HepG2 (cell line): ENCODE results near the gene PHF23. TPM values are rescaled to one million over a fixed set of nuclear protein-coding genes. Genes with fewer than 3 reads are reported as not detected.

ENCODE experiments used
- ATAC-seq: fragments of 200-7000 bp; cut with Tn5 transposase; 3 replicates; pipeline ENCODE4 v1.9.1; 2020; ENCODE audit warnings: mild to moderate bottlenecking, moderate library complexity
- BruUV-seq: library from RNA; stranded (reverse); fragments of 400-500 nt; replicated peaks from 2 replicates; lab custom pipeline; 2021; lab: Mats Ljungman, UMichigan
- CTCF ChIA-PET: fragments of 300-600 bp; formaldehyde crosslinking; extraction: SDS; loops from one replicate; lab custom pipeline; 2021; ENCODE audit warnings: low total read pairs, inconsistent platforms, low intra/inter-chr PET ratio; lab: Yijun Ruan, JAX
- POLR2A ChIA-PET: fragments of 350-600 bp; sonication (Branson Sonifier 250); formaldehyde crosslinking; loops from one replicate; lab custom pipeline; 2020; ENCODE audit warnings: antibody characterized with exemption, inconsistent platforms; lab: Yijun Ruan, JAX
- DNase-seq: peaks from one replicate; pipeline ENCODE4 v3.0.0-alpha.2; 2015; ENCODE audit warnings: low spot score
- FAIRE-seq: peaks from 3 replicates; lab custom pipeline; 2011; peaks lifted over from hg19 to GRCh38; lab: Jason Lieb, UNC
- H2AFZ ChIP-seq: one replicate; pipeline ENCODE4 v1.6.1; 2011; ENCODE audit warnings: low read length, inconsistent platforms
- H3K27ac ChIP-seq: fragments of 300-600 bp; 3 replicates; pipeline ENCODE4 v1.8.0; 2011; ENCODE audit warnings: mixed run types, mild to moderate bottlenecking, mixed read lengths, low read length, inconsistent platforms; ENCODE audit not compliant: insufficient read depth; ENCODE audit errors: extremely low read length
- H3K27me3 ChIP-seq, 2 experiments: fragments of 200-600 bp in 1 of 2; 2 replicates in 1 of 2; 3 replicates in 1 of 2; pipeline versions ENCODE4 v1.6.0 to v1.8.0; 2011; ENCODE audit warnings: low read length in 2 of 2, mild to moderate bottlenecking in 2 of 2, moderate library complexity in 2 of 2, inconsistent platforms in 1 of 2; ENCODE audit not compliant: insufficient read depth in 2 of 2, control insufficient read depth in 1 of 2
- H3K36me3 ChIP-seq, 2 experiments: fragments of 200-600 bp in 1 of 2; replicated peaks in 1 of 2; 2 replicates in 1 of 2; 3 replicates in 1 of 2; pipeline versions ENCODE4 v1.5.1 to v1.8.0; 2011; ENCODE audit warnings: low read length in 2 of 2, inconsistent platforms in 1 of 2; ENCODE audit not compliant: insufficient read depth in 2 of 2, control insufficient read depth in 1 of 2
- H3K4me1 ChIP-seq: 2 replicates; pipeline ENCODE4 v1.5.1; 2012; ENCODE audit warnings: low read length, inconsistent platforms; ENCODE audit not compliant: insufficient read depth
- H3K4me2 ChIP-seq: 2 replicates; pipeline ENCODE4 v1.6.0; 2011; ENCODE audit warnings: low read depth, low read length, inconsistent platforms
- H3K4me3 ChIP-seq, 3 experiments: fragments of 200-600 bp in 1 of 3; sonication (generic), shearing (Covaris generic) in 1 of 3; replicated peaks in 1 of 3; 2 replicates each; pipeline ENCODE4 v1.5.1; 2011 to 2016; ENCODE audit warnings: low read length in 3 of 3, inconsistent platforms in 2 of 3, low read depth in 2 of 3, mild to moderate bottlenecking in 2 of 3, control low read depth in 1 of 3, mixed read lengths in 1 of 3; ENCODE audit not compliant: insufficient read depth in 1 of 3
- H3K79me2 ChIP-seq: one replicate; pipeline ENCODE4 v1.6.1; 2011; ENCODE audit warnings: low read length, inconsistent platforms; ENCODE audit not compliant: insufficient read depth
- H3K9ac ChIP-seq: 2 replicates; pipeline ENCODE4 v1.6.0; 2011; ENCODE audit warnings: mild to moderate bottlenecking, low read depth, low read length, inconsistent platforms; ENCODE audit not compliant: insufficient read depth
- H3K9me3 ChIP-seq: 2 replicates; pipeline ENCODE4 v1.5.1; 2012; ENCODE audit warnings: mild to moderate bottlenecking, low read length
- H4K20me1 ChIP-seq: 2 replicates; pipeline ENCODE4 v1.6.0; 2011; ENCODE audit warnings: inconsistent platforms, mild to moderate bottlenecking, low read length, moderate library complexity; ENCODE audit not compliant: insufficient read depth
- ATF1 ChIP-seq: IDR thresholded peaks from 2 replicates; pipeline ENCODE4 v1.6.1; 2016; ENCODE audit warnings: mild to moderate bottlenecking, control low read depth
- FOXC1 ChIP-seq: sonication (generic); formaldehyde crosslinking; IDR thresholded peaks from 2 replicates; pipeline ENCODE4 v1.8.0; 2022; ENCODE audit warnings: mild to moderate bottlenecking, missing genetic modification reagents, borderline replicate concordance
- WIZ ChIP-seq: sonication (generic); formaldehyde crosslinking; IDR thresholded peaks from 2 replicates; pipeline ENCODE4 v1.5.1; 2020; ENCODE audit warnings: mild to moderate bottlenecking, missing genetic modification reagents
- ZFP36L1 ChIP-seq: sonication (generic); formaldehyde crosslinking; IDR thresholded peaks from 2 replicates; pipeline ENCODE4 v1.8.0; 2022; ENCODE audit warnings: mild to moderate bottlenecking, missing genetic modification reagents, moderate library complexity
- ZNF670 ChIP-seq: sonication (generic); formaldehyde crosslinking; IDR thresholded peaks from 2 replicates; pipeline ENCODE4 v1.8.0; 2022; ENCODE audit warnings: mild to moderate bottlenecking, missing genetic modification reagents, borderline replicate concordance
- ZNF841 ChIP-seq: sonication (generic); formaldehyde crosslinking; IDR thresholded peaks from 2 replicates; pipeline ENCODE4 v1.8.1; 2023; ENCODE audit warnings: missing genetic modification reagents, borderline replicate concordance
- ZNF883 ChIP-seq: sonication (generic); formaldehyde crosslinking; IDR thresholded peaks from 2 replicates; pipeline ENCODE4 v1.5.1; 2020; ENCODE audit warnings: mild to moderate bottlenecking, missing genetic modification reagents; ENCODE audit errors: not compliant biosample characterization
- WGBS: methylation state at CpG from one replicate; pipeline ENCODE4 v1.1.6; 2017; ENCODE audit warnings: low lambda C conversion rate; 5-methylcytosine and 5-hydroxymethylcytosine counted together
- in situ Hi-C: cut with HindIII; loops from 2 replicates; pipeline ENCODE4 v1.10.0; 2017; ENCODE audit warnings: low pct_unique_long_range_greater_than_20kb; ENCODE audit not compliant: extremely low pct_ligation_motif_present
- intact Hi-C: fragments of 100-400 bp; cut with micrococcal nuclease; formaldehyde crosslinking; loops from one replicate; pipeline ENCODE4 v1.10.0; 2022; ENCODE audit not compliant: unreplicated experiment
- polyA plus RNA-seq, 8 experiments: library from polyadenylated mRNA; depleted of rRNA in 3 of 8; stranded (reverse) in 7 of 8; unstranded in 1 of 8; fragments of >200 nt; fragmentation: Illumina TruSeq in 4 of 8; extraction: Trizol in 4 of 8; gene quantifications; 2 replicates each; pipeline versions ENCODE4 v1.2.1 to v1.2.3, GENCODE V29; 2011 to 2016; ENCODE audit warnings: low read depth in 4 of 8, missing spikeins in 1 of 8, mixed read lengths in 1 of 8; ENCODE audit not compliant: insufficient read depth in 1 of 8
- total RNA-seq, 5 experiments: library from RNA; depleted of rRNA; stranded (reverse); fragments of >200 nt; fragmentation: Illumina TruSeq; extraction: Trizol; gene quantifications; 2 replicates each; pipeline ENCODE4 v1.2.3, GENCODE V29; 2016; ENCODE audit warnings: low read depth in 1 of 5
- TF ChIP-seq, protein P1 (sequence below): IDR thresholded peaks from 2 replicates; pipeline ENCODE4 v1.6.1; 2016
- TF ChIP-seq, protein P2 (sequence below): sonication (generic); formaldehyde crosslinking; IDR thresholded peaks from 2 replicates; pipeline ENCODE4 v1.5.0; 2020; ENCODE audit warnings: missing genetic modification reagents

The PHF23 gene
- total and polyA plus RNA-seq, 2 of the 13 experiments (the other 11 are each of a cell fraction or from before 2014, with no cell fraction given) = 27.6 to 33.2 TPM

DNA sequence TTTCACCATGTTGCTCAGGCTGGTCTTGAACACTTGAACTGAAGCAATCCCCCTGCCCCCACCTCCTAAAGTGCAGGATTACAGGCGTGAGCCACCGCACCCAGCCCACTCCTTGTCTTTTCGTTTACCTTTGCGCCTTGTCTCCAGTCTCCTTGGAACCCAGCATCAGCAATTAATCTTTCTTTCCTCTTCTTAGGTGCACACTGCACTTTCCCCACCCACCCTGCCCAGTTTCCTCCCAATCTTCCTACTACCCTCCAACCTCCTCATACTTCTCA, 24.5 kb upstream of the PHF23 start:
- Histone ChIP-seq H3K4me1 (peaks cover 59% of the 10 kb centered on the region), H2AFZ (no peak overlapping the region), H4K20me1 (no peaks in the 10 kb centered on the region), H3K9ac (no peak overlapping the region), H3K4me2 (no peak overlapping the region), H3K9me3 (no peaks in the 10 kb centered on the region), H3K79me2 (no peaks in the 10 kb centered on the region), H3K27me3 (no peaks in the 10 kb centered on the region), H3K4me3 (no peak overlapping the region), H3K36me3 (no peaks in the 10 kb centered on the region), H3K27ac (peak overlapping the region; percentile 64)
- DNase-seq = no peak
- intact Hi-C loops = no loop called here
- in situ Hi-C loops = no loop called here
- ChIA-PET CTCF (no interaction called here), POLR2A (interaction anchor here (0.8 to 3.2 kb wide), 6 partner anchors 10 to 140 kb away, joined by 3 to 26 read pairs (median 10); partner anchors contain the start of genes CTDNEP1, DVL2, ELP5 and GABARAP)
- no TSS peak for BruUV-seq
- ATAC-seq = no peak
- no peak for TF ChIP-seq ZNF670 (CRISPR knock-in tag)
- no peak for TF ChIP-seq ZFP36L1
- TF ChIP-seq, protein P1, sequence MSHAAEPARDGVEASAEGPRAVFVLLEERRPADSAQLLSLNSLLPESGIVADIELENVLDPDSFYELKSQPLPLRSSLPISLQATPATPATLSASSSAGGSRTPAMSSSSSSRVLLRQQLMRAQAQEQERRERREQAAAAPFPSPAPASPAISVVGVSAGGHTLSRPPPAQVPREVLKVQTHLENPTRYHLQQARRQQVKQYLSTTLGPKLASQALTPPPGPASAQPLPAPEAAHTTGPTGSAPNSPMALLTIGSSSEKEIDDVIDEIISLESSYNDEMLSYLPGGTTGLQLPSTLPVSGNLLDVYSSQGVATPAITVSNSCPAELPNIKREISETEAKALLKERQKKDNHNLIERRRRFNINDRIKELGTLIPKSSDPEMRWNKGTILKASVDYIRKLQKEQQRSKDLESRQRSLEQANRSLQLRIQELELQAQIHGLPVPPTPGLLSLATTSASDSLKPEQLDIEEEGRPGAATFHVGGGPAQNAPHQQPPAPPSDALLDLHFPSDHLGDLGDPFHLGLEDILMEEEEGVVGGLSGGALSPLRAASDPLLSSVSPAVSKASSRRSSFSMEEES (CRISPR knock-in tag) = no peak
- TF ChIP-seq WIZ = no peak
- TF ChIP-seq, protein P2, sequence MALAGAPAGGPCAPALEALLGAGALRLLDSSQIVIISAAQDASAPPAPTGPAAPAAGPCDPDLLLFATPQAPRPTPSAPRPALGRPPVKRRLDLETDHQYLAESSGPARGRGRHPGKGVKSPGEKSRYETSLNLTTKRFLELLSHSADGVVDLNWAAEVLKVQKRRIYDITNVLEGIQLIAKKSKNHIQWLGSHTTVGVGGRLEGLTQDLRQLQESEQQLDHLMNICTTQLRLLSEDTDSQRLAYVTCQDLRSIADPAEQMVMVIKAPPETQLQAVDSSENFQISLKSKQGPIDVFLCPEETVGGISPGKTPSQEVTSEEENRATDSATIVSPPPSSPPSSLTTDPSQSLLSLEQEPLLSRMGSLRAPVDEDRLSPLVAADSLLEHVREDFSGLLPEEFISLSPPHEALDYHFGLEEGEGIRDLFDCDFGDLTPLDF (CRISPR knock-in tag) = no peak
- no peak for TF ChIP-seq ZNF883 (CRISPR knock-in tag)
- TF ChIP-seq FOXC1 (CRISPR knock-in tag) = 0 out of 2 replicates have a peak, but pooled peaks have one; percentile 1
- no peak for TF ChIP-seq ZNF841
- TF ChIP-seq ATF1 (CRISPR knock-in tag) = no peak
- WGBS = 85% methylated on average over 4 of the region's 4 CpGs
- FAIRE-seq = no peak
